ENCODE results near the gene POU4F1.

The POU4F1 gene

DNA sequence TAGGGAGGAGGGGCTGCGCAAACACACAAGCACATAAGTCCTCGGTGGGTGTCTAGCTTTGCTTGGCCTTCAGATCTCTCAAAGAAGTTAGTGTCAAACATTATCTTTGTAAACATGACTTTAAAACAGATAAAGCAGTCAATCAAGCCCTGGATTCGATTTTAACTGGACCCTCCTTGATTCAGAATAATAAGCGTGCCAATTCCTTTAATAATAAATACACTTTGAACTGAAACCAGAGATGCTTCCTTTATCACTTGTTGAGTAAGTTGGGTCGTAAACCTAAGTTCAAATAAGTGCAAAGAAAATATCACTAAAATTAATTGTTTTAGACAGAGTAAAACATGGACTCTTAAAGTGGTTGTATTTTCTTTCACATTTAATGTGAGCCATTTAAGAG lies 30.9 kb downstream of the POU4F1 start:
- no peaks in the 10 kb centered on the region for H3K4me1 ChIP-seq (ENCODE audit: insufficient read depth, low read length)
- no peaks in the 10 kb centered on the region for H3K27me3 ChIP-seq (ENCODE audit: control insufficient read depth in 1 of 2, insufficient read depth in 2 of 2, low read length in 2 of 2)
- no peak overlapping the region for H3K9ac ChIP-seq (ENCODE audit: low read length)
- H3K9me3 ChIP-seq (ENCODE audit: low read length), result no peaks in the 10 kb centered on the region
- H3K27ac ChIP-seq (ENCODE audit: low read depth, low read length), result no peak overlapping the region
- H3K4me3 ChIP-seq (ENCODE audit: low read depth in 1 of 2, low read length in 2 of 2), result no peak overlapping the region
- no peaks in the 10 kb centered on the region for H3K36me3 ChIP-seq (ENCODE audit: insufficient read depth, low read length)

GRCh38 chr13:78569029-78569428 lies 34.3 kb downstream of the POU4F1 start:
- Histone ChIP-seq H3K36me3 (ENCODE audit: insufficient read depth, low read length) (no peaks in the 10 kb centered on the region), H3K27ac (ENCODE audit: low read depth, low read length) (no peak overlapping the region), H3K4me3 (ENCODE audit: low read depth in 1 of 2, low read length in 2 of 2) (no peak overlapping the region), H3K4me1 (ENCODE audit: insufficient read depth, low read length) (no peaks in the 10 kb centered on the region), H3K9me3 (ENCODE audit: low read length) (no peaks in the 10 kb centered on the region), H3K27me3 (ENCODE audit: control insufficient read depth in 1 of 2, insufficient read depth in 2 of 2, low read length in 2 of 2) (no peaks in the 10 kb centered on the region), H3K9ac (ENCODE audit: low read length) (no peak overlapping the region)

GRCh38 chr13:78566631-78567030 lies 36.7 kb downstream of the POU4F1 start:
- no peak overlapping the region for H3K9ac ChIP-seq (ENCODE audit: low read length)
- H3K9me3 ChIP-seq (ENCODE audit: low read length), result no peaks in the 10 kb centered on the region
- H3K4me1 ChIP-seq (ENCODE audit: insufficient read depth, low read length), result no peaks in the 10 kb centered on the region
- H3K27ac ChIP-seq (ENCODE audit: low read depth, low read length), result no peak overlapping the region
- no peak overlapping the region for H3K4me3 ChIP-seq (ENCODE audit: low read depth in 1 of 2, low read length in 2 of 2)
- no peaks in the 10 kb centered on the region for H3K36me3 ChIP-seq (ENCODE audit: insufficient read depth, low read length)
- H3K27me3 ChIP-seq (ENCODE audit: control insufficient read depth in 1 of 2, insufficient read depth in 2 of 2, low read length in 2 of 2), result no peaks in the 10 kb centered on the region

GRCh38 chr13:78562237-78562889 lies 41.0 kb downstream of the POU4F1 start:
- no peak overlapping the region for H3K4me3 ChIP-seq (ENCODE audit: low read depth in 1 of 2, low read length in 2 of 2)
- H3K9ac ChIP-seq (ENCODE audit: low read length), result no peak overlapping the region
- H3K36me3 ChIP-seq (ENCODE audit: insufficient read depth, low read length), result no peaks in the 10 kb centered on the region
- H3K9me3 ChIP-seq (ENCODE audit: low read length), result no peaks in the 10 kb centered on the region
- no peaks in the 10 kb centered on the region for H3K4me1 ChIP-seq (ENCODE audit: insufficient read depth, low read length)
- H3K27me3 ChIP-seq (ENCODE audit: control insufficient read depth in 1 of 2, insufficient read depth in 2 of 2, low read length in 2 of 2), result no peaks in the 10 kb centered on the region
- no peak overlapping the region for H3K27ac ChIP-seq (ENCODE audit: low read depth, low read length)
